Mesodermal cell (in vitro differentiated cells): ENCODE data around the gene ERFE.

Experiments used
- H3K27ac ChIP-seq: 2 replicates; pipeline ENCODE4 v1.7.0; 2013; ENCODE audit warnings: mild to moderate bottlenecking, low read depth, low read length, moderate library complexity; ENCODE audit not compliant: severe bottlenecking
- H3K36me3 ChIP-seq: 2 replicates; pipeline ENCODE4 v1.7.1; 2013; ENCODE audit warnings: mild to moderate bottlenecking, low read length, moderate library complexity; ENCODE audit not compliant: control insufficient read depth, insufficient read depth
- H3K4me1 ChIP-seq: one replicate; pipeline ENCODE4 v1.7.1; 2013; ENCODE audit warnings: mild to moderate bottlenecking, low read length; ENCODE audit not compliant: insufficient read depth, control insufficient read depth, poor library complexity, severe bottlenecking
- H3K4me3 ChIP-seq: 2 replicates; pipeline ENCODE4 v1.7.0; 2013; ENCODE audit warnings: low read length, control low read depth, mild to moderate bottlenecking; ENCODE audit not compliant: insufficient read depth, poor library complexity, severe bottlenecking; ENCODE audit errors: extremely low read depth
- H3K9me3 ChIP-seq: 2 replicates; pipeline ENCODE4 v1.7.1; 2013; ENCODE audit warnings: mild to moderate bottlenecking, low read length, moderate library complexity; ENCODE audit not compliant: control insufficient read depth
- WGBS, 2 experiments: methylation state at CpG; one replicate each; pipeline ENCODE4 v1.1.5; 2013; ENCODE audit warnings: missing lambda C conversion rate in 2 of 2; ENCODE audit not compliant: insufficient coverage in 2 of 2; 5-methylcytosine and 5-hydroxymethylcytosine counted together

Gene ERFE

DNA sequence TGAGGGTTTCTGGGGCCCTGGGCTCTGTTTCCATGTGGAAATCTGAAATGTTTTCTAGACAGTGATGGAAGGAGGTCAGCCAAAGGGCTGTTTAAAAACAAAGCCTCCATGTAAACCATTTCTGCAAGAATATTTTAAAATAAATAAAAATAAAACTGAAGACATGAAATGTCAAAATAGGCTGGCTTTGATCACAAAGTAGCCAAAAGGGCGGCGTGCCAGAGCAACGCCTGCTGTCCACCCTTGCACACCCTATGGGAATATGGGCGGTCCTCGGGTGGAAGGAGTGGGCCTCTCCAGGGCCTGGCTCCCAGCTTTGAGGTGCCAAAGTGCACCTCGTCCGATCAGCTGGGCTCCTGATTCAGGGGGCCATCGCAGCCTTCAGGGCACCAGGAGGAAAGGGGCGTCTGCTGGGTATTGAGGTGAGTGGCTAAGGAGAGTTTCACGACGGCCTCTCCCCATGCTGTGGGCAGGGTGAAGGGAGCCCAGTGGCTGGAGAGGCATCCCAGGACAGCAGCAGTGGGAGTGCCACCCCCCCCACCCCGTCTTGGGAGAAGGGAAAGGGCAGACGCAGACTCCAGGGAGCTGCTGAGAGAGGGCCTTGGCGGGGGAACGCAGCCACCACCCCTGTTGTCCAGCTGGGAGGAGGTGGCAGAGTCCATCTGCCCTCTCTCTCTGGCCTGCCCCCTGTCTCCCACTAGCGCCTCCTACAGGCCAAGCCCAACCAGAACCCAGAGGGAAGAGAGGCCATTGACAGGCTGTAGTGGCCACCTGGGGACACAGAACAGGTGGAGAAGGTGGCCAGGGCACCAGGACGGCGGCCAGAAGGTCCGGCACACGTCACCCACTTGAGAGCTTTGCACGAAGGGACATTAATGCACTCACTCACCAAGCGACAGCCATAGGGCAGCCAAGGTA is 5.7 kb upstream of the ERFE start:
- peaks cover 5% of the 10 kb centered on the region for H3K4me1 ChIP-seq
- H3K4me3 ChIP-seq: no peak overlapping the region
- no peaks in the 10 kb centered on the region for H3K36me3 ChIP-seq
- H3K27ac ChIP-seq: no peak overlapping the region
- 87 to 89% methylated on average over 12 to 17 of the region's 22 CpGs for WGBS, 2 experiments
- no peaks in the 10 kb centered on the region for H3K9me3 ChIP-seq

DNA sequence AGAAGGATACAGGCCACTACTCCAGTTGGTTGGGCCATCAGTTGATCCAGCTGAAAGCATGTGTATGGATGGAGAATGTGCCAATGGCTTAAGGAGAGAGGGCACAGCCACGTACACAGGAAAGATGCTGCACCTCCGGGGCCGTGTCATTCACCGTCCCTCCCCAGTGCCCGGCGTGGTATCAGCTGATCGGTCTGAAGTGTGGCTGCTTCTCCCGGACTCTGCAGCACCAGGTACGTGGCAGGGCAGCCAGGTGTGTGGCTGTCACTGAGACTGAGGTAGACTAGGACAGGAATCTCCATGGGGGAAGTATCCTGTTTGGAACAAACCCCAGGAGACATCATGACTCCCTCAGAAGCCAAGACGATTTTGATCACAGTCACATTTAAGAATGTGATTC is 4.2 kb upstream of the ERFE start:
- H3K4me1 ChIP-seq: peaks cover 5% of the 10 kb centered on the region
- no peaks in the 10 kb centered on the region for H3K36me3 ChIP-seq
- no peak overlapping the region for H3K4me3 ChIP-seq
- 96 to 97% methylated on average over 8 to 9 of the region's 10 CpGs for WGBS, 2 experiments
- no peaks in the 10 kb centered on the region for H3K9me3 ChIP-seq
- no peak overlapping the region for H3K27ac ChIP-seq

DNA sequence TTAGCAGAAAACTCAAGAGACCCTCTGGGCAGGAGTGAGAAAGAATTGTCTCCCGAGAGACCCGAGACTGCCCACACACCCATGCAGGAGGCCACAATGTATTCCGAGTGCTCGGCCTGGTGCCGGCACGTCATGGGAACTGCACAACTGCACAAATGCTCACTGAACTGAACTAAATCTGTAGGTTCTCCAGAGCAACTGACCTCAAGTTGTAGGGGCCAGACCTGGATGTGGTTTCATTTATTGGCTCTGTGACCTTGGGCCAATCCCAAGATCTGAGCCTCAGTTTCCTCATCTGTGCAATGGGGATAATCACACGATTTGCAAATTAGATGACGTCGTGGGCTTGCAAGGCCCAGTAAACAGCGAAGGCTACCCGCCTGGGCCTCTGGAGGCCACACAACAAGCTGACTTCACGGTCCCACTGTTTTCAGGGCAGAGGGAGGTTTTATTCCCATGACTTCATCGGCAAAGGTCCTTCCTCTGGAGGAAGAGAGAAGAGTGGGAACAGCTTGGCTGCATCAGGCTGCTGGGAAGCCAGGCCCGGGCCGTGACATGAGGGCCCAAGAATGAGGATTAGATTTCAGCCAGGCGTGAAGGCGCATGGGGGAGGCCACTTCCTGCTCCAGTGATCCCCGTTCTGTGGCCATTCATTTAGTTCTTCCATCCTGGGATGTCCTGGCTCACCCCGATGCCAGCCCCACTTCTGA is 3.6 kb upstream of the ERFE start:
- H3K4me3 ChIP-seq: no peak overlapping the region
- peak overlapping the region; percentile 36 for H3K27ac ChIP-seq
- no peaks in the 10 kb centered on the region for H3K9me3 ChIP-seq
- H3K4me1 ChIP-seq: peaks cover 5% of the 10 kb centered on the region
- 91 to 94% methylated on average over 19 of the region's 19 CpGs for WGBS, 2 experiments
- no peaks in the 10 kb centered on the region for H3K36me3 ChIP-seq

DNA sequence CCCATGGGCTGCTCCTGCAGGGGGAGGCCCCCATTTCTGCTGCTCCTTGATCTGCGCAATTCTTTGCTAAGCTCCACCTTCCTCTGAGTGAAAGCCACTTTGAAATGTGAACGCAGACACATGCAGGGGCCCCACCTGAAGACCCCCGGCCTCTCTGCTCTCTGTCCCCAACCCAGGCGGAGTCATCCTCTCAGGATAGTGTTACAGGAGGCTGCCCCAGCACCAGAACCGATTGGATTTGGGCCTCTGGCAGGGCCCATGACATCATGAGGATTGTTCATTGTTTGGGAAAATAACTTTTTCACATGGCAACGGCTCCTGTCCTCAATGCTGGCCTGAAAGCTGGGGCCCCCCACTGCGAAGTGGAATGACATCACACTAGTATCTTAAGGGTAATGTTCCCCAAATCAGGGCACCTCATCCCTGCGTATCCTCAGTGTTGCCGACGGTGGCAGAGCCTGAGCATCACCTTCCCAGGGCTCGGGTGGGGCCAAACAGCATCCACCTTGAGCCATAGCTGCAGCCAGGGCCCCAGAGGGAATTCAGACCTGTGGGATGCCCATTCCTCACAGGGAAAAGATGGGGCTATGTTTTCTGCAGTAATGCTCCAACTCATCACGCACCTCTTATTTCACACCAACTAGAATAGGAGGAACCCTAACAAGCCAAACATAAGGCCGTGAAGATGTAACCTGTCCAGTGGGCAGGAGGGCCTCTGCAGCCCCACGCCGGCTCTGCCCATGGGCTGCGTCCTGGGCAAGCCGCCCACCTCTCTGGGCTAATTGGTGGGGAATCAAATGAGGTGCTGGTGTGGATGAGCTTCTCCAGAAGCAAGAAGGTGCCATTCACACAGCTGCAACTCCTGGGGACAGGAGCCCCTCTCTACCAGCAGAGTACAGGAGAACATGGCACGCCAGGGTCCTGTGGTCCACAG is 2.7 kb upstream of the ERFE start:
- peaks cover 5% of the 10 kb centered on the region for H3K4me1 ChIP-seq
- H3K4me3 ChIP-seq: no peak overlapping the region
- WGBS, 2 experiments: 81 to 86% methylated on average over 12 to 15 of the region's 18 CpGs
- no peaks in the 10 kb centered on the region for H3K36me3 ChIP-seq
- peak overlapping the region; percentile 36 for H3K27ac ChIP-seq
- no peaks in the 10 kb centered on the region for H3K9me3 ChIP-seq

DNA sequence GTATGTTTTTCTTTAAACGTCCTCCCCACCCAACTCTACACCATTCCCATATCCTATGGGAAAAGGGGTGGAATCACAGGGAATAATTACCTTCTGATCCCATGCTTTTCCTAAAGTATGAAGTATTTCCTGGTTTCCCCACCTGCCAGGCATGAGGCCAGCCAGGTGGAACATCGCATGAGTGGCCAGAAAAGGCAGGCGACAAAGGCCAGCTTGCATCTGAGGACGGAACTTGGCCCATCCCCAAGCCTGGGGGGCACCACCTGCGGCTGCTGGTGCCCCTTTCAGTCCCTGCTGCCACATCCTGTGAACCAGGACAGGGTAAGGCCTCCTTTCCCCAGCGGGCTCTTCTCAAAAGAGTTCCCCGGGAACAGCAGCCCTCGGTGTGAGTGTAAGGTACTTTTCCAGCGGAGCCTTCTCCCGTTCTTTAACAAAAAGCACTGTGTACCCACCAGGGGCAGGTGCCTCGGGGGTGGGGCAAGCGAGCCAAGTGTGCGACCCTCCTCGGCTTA is 1.2 kb upstream of the ERFE start:
- Histone ChIP-seq H3K4me1 (no peaks in the 10 kb centered on the region), H3K4me3 (no peak overlapping the region), H3K27ac (no peak overlapping the region), H3K36me3 (no peaks in the 10 kb centered on the region), H3K9me3 (no peaks in the 10 kb centered on the region)
- WGBS, 2 experiments: 82 to 87% methylated on average over 12 to 13 of the region's 14 CpGs

DNA sequence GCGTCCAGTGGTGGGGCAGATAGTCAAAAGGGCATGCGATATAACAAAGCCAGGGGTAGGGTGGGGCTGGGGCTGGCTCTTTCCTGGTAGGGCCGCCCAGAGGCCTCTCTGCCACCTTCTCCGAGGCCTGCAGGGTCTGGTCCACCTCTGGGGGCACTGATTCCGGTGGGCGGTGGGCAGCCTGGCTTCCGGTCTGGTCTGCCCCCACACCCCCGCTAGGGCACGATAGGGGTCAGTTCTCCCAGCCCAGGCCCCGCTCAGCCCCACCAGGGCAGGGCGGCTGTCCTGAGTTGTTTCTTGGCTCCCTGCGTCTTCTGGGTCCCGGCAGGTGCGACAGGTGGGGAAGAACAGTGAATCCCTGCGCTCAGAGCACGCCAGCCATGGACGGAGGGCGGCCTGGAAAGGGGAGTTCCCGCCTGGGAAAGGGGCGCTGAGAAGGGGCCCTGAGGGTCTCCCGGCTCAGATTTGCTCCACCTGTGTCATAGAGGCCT is 707 bp upstream of the ERFE start:
- WGBS, 2 experiments: 74 to 78% methylated on average over 10 to 21 of the region's 21 CpGs
- Histone ChIP-seq H3K4me3 (no peak overlapping the region), H3K36me3 (no peaks in the 10 kb centered on the region), H3K4me1 (no peaks in the 10 kb centered on the region), H3K27ac (no peak overlapping the region), H3K9me3 (no peaks in the 10 kb centered on the region)

DNA sequence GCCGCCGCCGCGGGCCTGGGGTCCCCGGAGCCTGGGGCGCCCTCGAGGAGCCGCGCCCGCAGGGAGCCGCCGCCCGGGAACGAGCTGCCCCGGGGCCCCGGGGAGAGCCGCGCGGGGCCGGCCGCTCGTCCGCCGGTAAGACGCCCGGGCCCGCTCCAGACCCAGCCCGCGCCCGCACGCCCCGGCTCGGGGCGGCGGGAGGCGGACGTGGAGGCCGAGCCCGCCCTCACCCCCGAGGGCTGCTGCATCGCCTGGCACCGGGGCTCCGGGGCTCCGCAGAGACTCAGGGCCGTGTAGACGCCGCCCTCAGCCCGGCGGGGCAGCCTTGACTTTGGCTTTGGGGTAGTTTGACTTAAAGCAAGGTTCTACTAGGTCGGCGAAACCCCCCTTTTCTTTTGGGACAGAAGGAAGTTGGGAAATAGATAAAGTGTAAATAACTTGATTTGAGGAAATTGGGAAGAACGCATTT is 335 bp downstream of the ERFE start:
- no peaks in the 10 kb centered on the region for H3K36me3 ChIP-seq
- H3K4me3 ChIP-seq: peak overlapping the region; percentile 29
- no peak overlapping the region for H3K27ac ChIP-seq
- no peaks in the 10 kb centered on the region for H3K9me3 ChIP-seq
- 3 to 4% methylated on average over 33 to 39 of the region's 52 CpGs for WGBS, 2 experiments
- H3K4me1 ChIP-seq: no peaks in the 10 kb centered on the region

DNA sequence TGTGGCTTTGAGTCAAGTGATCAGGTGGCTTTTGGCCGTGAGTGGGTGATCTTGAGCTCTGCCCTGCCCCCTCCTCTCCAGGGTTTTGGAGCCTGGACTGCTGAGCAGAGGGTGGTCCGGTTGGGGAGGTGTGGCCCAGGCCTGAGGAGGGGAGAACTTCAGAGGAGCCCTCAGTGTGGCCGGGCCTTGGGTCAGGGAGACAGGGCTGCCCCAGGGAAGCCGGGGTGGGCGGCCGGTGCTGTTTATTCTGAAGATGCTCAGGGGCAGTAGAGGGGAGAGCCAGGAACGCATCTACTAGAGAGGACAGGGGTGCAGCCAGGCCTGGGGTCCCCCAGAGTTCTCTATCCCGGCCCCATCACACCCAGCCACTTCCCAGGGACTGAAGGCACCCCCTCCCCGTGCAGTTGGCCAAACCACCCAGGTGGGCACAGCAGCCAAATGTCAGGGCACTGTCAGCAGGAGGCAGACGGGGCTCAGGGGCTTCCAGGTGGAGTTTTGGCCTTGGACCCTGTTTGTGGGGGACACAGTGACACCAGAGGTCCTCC is 963 bp downstream of the ERFE start:
- WGBS, 2 experiments: 69 to 76% methylated on average over 6 to 10 of the region's 10 CpGs
- Histone ChIP-seq H3K4me3 (peak overlapping the region; percentile 29), H3K4me1 (no peaks in the 10 kb centered on the region), H3K9me3 (no peaks in the 10 kb centered on the region), H3K36me3 (no peaks in the 10 kb centered on the region), H3K27ac (no peak overlapping the region)

DNA sequence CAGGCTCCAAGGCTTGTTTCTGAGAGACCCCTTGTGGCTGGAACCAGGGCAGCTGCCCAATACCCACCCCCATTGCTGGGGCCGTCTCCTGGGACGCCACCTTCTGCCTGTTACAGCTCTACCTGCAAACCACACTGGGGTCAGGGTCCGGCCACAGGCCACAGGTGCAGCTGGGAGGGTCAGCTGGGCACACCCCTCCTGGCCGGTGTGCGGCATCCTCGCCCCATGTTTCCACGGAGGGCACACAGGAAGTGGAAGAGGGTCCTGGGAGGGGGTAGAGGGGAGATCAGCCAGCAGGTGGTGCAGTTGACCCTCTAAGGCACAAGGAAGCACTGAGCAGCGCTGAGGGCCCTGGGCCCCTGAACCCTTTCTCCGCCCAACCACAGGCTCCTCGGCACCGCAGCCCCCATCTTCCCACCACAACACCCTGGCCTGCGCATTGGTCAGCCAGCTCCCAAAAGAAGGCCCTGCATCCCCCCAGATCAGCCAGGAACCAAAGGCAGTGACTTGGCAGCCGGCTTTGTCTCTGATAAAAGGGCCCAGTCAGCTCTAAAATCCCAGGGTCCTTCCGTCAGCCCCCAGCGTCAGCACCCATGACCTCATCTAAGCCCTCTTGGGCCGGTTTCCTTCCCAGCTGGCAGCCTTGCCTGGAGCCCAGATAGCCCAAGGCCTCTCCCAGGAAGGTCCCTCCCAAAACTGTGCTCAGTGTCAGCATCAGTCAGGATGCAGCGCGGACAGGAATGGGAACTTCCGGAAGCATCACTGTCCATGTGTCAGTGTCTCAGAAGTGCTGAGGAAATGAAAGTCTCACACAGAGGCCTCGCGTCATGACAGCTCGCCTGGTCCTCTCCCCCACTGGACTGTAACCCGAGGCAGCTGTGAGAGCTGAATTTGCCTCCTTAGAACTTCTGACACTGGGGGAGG is 1.7 kb downstream of the ERFE start:
- Histone ChIP-seq H3K36me3 (no peaks in the 10 kb centered on the region), H3K4me1 (no peaks in the 10 kb centered on the region), H3K9me3 (no peaks in the 10 kb centered on the region), H3K4me3 (no peak overlapping the region), H3K27ac (no peak overlapping the region)
- 79 to 84% methylated on average over 19 to 21 of the region's 23 CpGs for WGBS, 2 experiments
